Omental fat pad (tissue), 4 donors: ENCODE measurements around the gene TRAF2. TPM values are rescaled to one million over a fixed set of nuclear protein-coding genes. Genes with fewer than 3 reads are reported as not detected.

Source experiments
- ATAC-seq: fragments of 150-250 bp; one replicate; pipeline ENCODE4 v1.9.1; 2016; ENCODE audit warnings: mild to moderate bottlenecking, moderate library complexity; ENCODE audit not compliant: low FRiP score
- DNase-seq: peaks from one replicate; pipeline ENCODE4 v3.0.0-alpha.2; 2019; ENCODE audit warnings: low spot score
- small RNA-seq: library from RNA; depleted of rRNA; stranded (forward); fragments of <200 nt; gene quantifications from one replicate; pipeline ENCODE3, GENCODE V24; 2016
- total RNA-seq, 4 donors: library from RNA; depleted of rRNA; stranded (reverse); fragments of >200 nt; gene quantifications; one replicate each; pipeline ENCODE4 v1.1.0, GENCODE V29; 2016
- TF ChIP-seq, protein P1 (sequence below), 3 donors: fragments of 450-650 bp; IDR thresholded peaks; one replicate each; pipeline ENCODE4 v1.5.1; 2016 to 2017; ENCODE audit warnings: antibody characterized with exemption in 3 of 3, mild to moderate bottlenecking in 3 of 3, moderate library complexity in 2 of 3

Gene TRAF2
- total RNA-seq, 4 donors from 2014 or later = 3.2 to 9.1 (median 5.1) TPM

DNA sequence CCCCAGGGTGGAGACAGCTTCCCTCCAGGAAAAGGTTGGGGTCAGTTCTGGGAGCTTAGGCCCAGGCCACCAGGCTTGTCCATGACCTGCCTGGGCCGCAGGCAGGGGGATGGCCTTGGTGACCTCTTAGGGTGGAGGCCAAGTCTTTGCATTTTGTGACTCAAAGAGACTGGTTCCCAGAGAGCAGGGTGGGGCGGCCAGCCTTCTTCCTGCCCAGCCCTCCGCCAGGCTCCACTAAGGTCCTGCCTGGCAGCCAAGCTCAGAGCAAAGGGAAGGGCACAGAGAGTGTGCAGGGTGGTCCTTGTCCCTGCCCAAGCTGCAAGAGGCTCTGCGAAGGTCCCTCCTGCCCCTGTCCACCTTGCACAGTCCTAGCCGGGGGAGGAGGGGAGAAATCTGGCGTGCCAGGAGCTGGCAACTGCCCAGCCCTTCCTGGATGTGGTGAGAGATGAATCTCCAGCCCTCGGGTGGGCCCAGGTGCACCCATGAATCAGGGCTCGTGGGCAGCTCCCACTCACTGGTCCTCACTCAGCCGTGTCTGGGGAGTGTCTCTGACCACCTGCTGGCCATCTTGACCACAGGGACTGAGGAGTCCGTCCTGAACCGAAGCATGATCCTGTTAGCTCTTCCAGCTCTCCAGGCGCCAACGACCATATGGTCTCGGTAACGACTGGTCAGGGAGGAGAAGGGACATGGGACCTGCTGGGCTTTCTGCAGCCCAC lies 88.7 kb downstream of the TRAF2 start:
- ATAC-seq (no peak), DNase-seq (no peak)
- TF ChIP-seq, protein P1, sequence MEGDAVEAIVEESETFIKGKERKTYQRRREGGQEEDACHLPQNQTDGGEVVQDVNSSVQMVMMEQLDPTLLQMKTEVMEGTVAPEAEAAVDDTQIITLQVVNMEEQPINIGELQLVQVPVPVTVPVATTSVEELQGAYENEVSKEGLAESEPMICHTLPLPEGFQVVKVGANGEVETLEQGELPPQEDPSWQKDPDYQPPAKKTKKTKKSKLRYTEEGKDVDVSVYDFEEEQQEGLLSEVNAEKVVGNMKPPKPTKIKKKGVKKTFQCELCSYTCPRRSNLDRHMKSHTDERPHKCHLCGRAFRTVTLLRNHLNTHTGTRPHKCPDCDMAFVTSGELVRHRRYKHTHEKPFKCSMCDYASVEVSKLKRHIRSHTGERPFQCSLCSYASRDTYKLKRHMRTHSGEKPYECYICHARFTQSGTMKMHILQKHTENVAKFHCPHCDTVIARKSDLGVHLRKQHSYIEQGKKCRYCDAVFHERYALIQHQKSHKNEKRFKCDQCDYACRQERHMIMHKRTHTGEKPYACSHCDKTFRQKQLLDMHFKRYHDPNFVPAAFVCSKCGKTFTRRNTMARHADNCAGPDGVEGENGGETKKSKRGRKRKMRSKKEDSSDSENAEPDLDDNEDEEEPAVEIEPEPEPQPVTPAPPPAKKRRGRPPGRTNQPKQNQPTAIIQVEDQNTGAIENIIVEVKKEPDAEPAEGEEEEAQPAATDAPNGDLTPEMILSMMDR (IDR thresholded peaks at IDR 0.05) = no peak

DNA sequence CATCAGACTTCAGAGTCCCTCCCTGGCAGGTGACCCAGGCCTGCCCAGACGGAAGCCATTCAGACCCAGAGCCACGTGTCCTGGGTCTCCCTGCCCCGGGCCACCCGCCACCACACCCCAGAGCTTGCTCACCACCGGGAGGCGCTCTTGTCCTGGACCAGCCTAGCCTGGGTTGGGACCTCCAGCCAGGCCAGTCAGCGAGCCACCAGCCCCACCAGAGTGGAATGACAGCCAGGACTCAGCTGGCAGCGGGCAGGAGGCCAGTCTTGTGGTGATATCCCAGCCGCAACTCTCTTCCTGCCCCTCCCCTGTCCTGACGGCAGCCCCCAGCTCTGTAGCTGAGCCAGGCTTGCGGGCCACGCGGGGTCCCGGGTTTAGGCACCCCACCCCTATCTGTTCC lies 89.3 kb downstream of the TRAF2 start:
- TF ChIP-seq, protein P1 (IDR thresholded peaks at IDR 0.05) = no peak
- ATAC-seq (no peak), DNase-seq (no peak)

Small RNA genes lying within 50 kb of the gene (small RNA-seq; reads per million reads assigned to genes)
- gene MIR4479 = not detected

Other genes with a start within 250 kb of the TRAF2 start
- 100 to 1,000 TPM in 3 of 4 donors, 10 to 100 TPM in 1; 50.6 to 274 (median 145) TPM for gene EGFL7, start 223.6 kb upstream of the TRAF2 start, total RNA-seq
- 100 to 1,000 TPM; 391 to 854 (median 473) TPM for gene AGPAT2, start 199.1 kb upstream of the TRAF2 start, total RNA-seq
- 10 to 100 TPM in 1 of 4 donors, 1 to 10 TPM in 3; 4.4 to 12.8 (median 7.5) TPM for gene DIPK1B, start 173.9 kb upstream of the TRAF2 start, total RNA-seq
- 10 to 100 TPM in 1 of 4 donors, 1 to 10 TPM in 3; 3.5 to 10.2 (median 5.0) TPM for gene LCN10, start 143.6 kb upstream of the TRAF2 start, total RNA-seq
- gene LCN6, start 138.0 kb upstream of the TRAF2 start, total RNA-seq = 10 to 100 TPM in 2 of 4 donors, 1 to 10 TPM in 2; 5.0 to 24.1 (median 9.0) TPM
- not detected for gene LCN8, start 128.3 kb upstream of the TRAF2 start, total RNA-seq
- gene LCN15, start 122.0 kb upstream of the TRAF2 start, total RNA-seq = not detected
- gene TMEM141, start 95.2 kb upstream of the TRAF2 start, total RNA-seq = 10 to 100 TPM; 43.1 to 88.1 (median 70.9) TPM
- 1 to 10 TPM; 1.5 to 2.8 (median 1.9) TPM for gene CCDC183, start 90.2 kb upstream of the TRAF2 start, total RNA-seq
- gene RABL6, start 78.6 kb upstream of the TRAF2 start, total RNA-seq = 10 to 100 TPM; 33.7 to 46.9 (median 44.9) TPM
- gene AJM1, start 44.0 kb upstream of the TRAF2 start, total RNA-seq = 1 to 10 TPM in 1 of 4 donors, under 1 TPM in 3; 0.72 to 2.5 (median 0.78) TPM
- gene PHPT1, start 37.1 kb upstream of the TRAF2 start, total RNA-seq = 10 to 100 TPM; 27.1 to 53.9 (median 40.9) TPM
- 1 to 10 TPM; 1.4 to 3.9 (median 1.7) TPM for gene MAMDC4, start 34.2 kb upstream of the TRAF2 start, total RNA-seq
- 100 to 1,000 TPM; 281 to 323 (median 308) TPM for gene EDF1, start 20.2 kb upstream of the TRAF2 start, total RNA-seq
- gene FBXW5, start 58.2 kb downstream of the TRAF2 start, total RNA-seq = 100 to 1,000 TPM; 154 to 242 (median 185) TPM
- 1 to 10 TPM in 1 of 4 donors, not detected in 3; 4.3 TPM for gene C8G, start 58.7 kb downstream of the TRAF2 start, total RNA-seq
- under 1 TPM in 1 of 4 donors, not detected in 3; 0.46 TPM for gene LCN12, start 65.8 kb downstream of the TRAF2 start, total RNA-seq
- 100 to 1,000 TPM in 2 of 4 donors, 10 to 100 TPM in 2; 76.9 to 173 (median 118) TPM for gene PTGDS, start 91.0 kb downstream of the TRAF2 start, total RNA-seq
- gene LCNL1, start 96.5 kb downstream of the TRAF2 start, total RNA-seq = under 1 TPM in 3 of 4 donors, not detected in 1; 0.28 to 0.47 (median 0.36) TPM
- 10 to 100 TPM; 22.0 to 37.0 (median 31.6) TPM for gene PAXX, start 105.9 kb downstream of the TRAF2 start, total RNA-seq
- gene CLIC3, start 110.1 kb downstream of the TRAF2 start, total RNA-seq = 1 to 10 TPM in 3 of 4 donors, under 1 TPM in 1; 0.95 to 9.7 (median 4.7) TPM
- gene ABCA2, start 141.7 kb downstream of the TRAF2 start, total RNA-seq = 10 to 100 TPM; 15.4 to 31.5 (median 25.9) TPM
- gene FUT7, start 145.6 kb downstream of the TRAF2 start, total RNA-seq = 1 to 10 TPM in 1 of 4 donors, under 1 TPM in 2, not detected in 1; 0.19 to 3.6 (median 0.31) TPM
- 10 to 100 TPM; 37.2 to 70.5 (median 58.5) TPM for gene NPDC1, start 159.7 kb downstream of the TRAF2 start, total RNA-seq
- under 1 TPM in 3 of 4 donors, not detected in 1; 0.25 to 0.72 (median 0.28) TPM for gene ENTPD2, start 167.5 kb downstream of the TRAF2 start, total RNA-seq
- gene SAPCD2, start 184.0 kb downstream of the TRAF2 start, total RNA-seq = 1 to 10 TPM in 1 of 4 donors, under 1 TPM in 2, not detected in 1; 0.13 to 1.8 (median 0.37) TPM
- 10 to 100 TPM in 2 of 4 donors, 1 to 10 TPM in 2; 5.2 to 12.8 (median 9.7) TPM for gene UAP1L1, start 191.0 kb downstream of the TRAF2 start, total RNA-seq
- gene MAN1B1, start 200.5 kb downstream of the TRAF2 start, total RNA-seq = 10 to 100 TPM; 30.2 to 39.9 (median 33.9) TPM
- gene DPP7, start 228.2 kb downstream of the TRAF2 start, total RNA-seq = 100 to 1,000 TPM in 3 of 4 donors, 10 to 100 TPM in 1; 91.8 to 132 (median 119) TPM